Endothelial cell of umbilical vein (primary cell): Measurements from ENCODE around the gene KIF22. TPM values are rescaled to one million over a fixed set of nuclear protein-coding genes. Genes with fewer than 3 reads are reported as not detected.

Experiments
- BruUV-seq: library from RNA; stranded (reverse); fragments of 400-500 nt; replicated peaks from 2 replicates; lab custom pipeline; 2021; lab: Mats Ljungman, UMichigan
- CTCF ChIA-PET: fragments of 300-600, 350-600 bp; sonication (Branson Sonifier 250); formaldehyde crosslinking; loops from one replicate; lab custom pipeline; 2021; ENCODE audit warnings: antibody characterized with exemption, inconsistent platforms; lab: Charles Lee
- POLR2A ChIA-PET: fragments of 300-600, 350-600 bp; sonication (Branson Sonifier 250); formaldehyde crosslinking; loops from one replicate; lab custom pipeline; 2021; ENCODE audit warnings: antibody characterized with exemption, inconsistent platforms; lab: Charles Lee
- DNase-seq: peaks from one replicate; pipeline ENCODE4 v3.0.0-alpha.2; 2011; ENCODE audit warnings: low read depth, low spot score
- FAIRE-seq: peaks from 2 replicates; lab custom pipeline; 2011; peaks lifted over from hg19 to GRCh38; lab: Jason Lieb, UNC
- H2AFZ ChIP-seq: 2 replicates; pipeline ENCODE4 v1.6.0; 2012; ENCODE audit warnings: low read depth, low read length, control low read depth, inconsistent platforms
- H3K27ac ChIP-seq: 2 replicates; pipeline ENCODE4 v1.5.1; 2011; ENCODE audit warnings: low read depth, mild to moderate bottlenecking, control low read depth, low read length, moderate library complexity; ENCODE audit not compliant: insufficient read depth
- H3K27me3 ChIP-seq, 2 experiments: 2 replicates each; pipeline versions ENCODE4 v1.6.0 to v1.6.1; 2011; ENCODE audit warnings: low read length in 2 of 2, mixed read lengths in 1 of 2; ENCODE audit not compliant: control insufficient read depth in 2 of 2, insufficient read depth in 2 of 2
- H3K36me3 ChIP-seq, 2 experiments: 2 replicates in 1 of 2; 3 replicates in 1 of 2; pipeline ENCODE4 v1.5.1; 2011; ENCODE audit warnings: low read length in 2 of 2, mild to moderate bottlenecking in 1 of 2, moderate library complexity in 1 of 2; ENCODE audit not compliant: control insufficient read depth in 2 of 2, insufficient read depth in 2 of 2; ENCODE audit errors: extremely low read depth in 1 of 2
- H3K4me1 ChIP-seq: 3 replicates; pipeline ENCODE4 v1.5.1; 2011; ENCODE audit warnings: mild to moderate bottlenecking, low read length; ENCODE audit not compliant: control insufficient read depth, insufficient read depth; ENCODE audit errors: extremely low read depth
- H3K4me2 ChIP-seq: 2 replicates; pipeline ENCODE4 v1.6.1; 2011; ENCODE audit warnings: low read length, control low read depth, mixed read lengths; ENCODE audit not compliant: insufficient read depth
- H3K4me3 ChIP-seq, 3 experiments: fragments of 200-600 bp in 1 of 3; sonication (generic), shearing (Covaris generic) in 1 of 3; replicated peaks in 1 of 3; 2 replicates each; pipeline ENCODE4 v1.5.1; 2011 to 2016; ENCODE audit warnings: control low read depth in 3 of 3, low read length in 3 of 3, mild to moderate bottlenecking in 2 of 3, inconsistent platforms in 1 of 3, low read depth in 1 of 3, moderate library complexity in 1 of 3; ENCODE audit not compliant: insufficient read depth in 1 of 3
- H3K79me2 ChIP-seq: 2 replicates; pipeline ENCODE4 v1.6.0; 2012; ENCODE audit warnings: low read length, inconsistent platforms; ENCODE audit not compliant: control insufficient read depth, insufficient read depth
- H3K9ac ChIP-seq: replicated peaks from 2 replicates; pipeline ENCODE3; 2011; ENCODE audit warnings: low read length, control low read depth; ENCODE audit not compliant: insufficient read depth; ENCODE audit errors: extremely low read depth
- H3K9me1 ChIP-seq: replicated peaks from 3 replicates; pipeline ENCODE4 v1.6.0; 2011; ENCODE audit warnings: mild to moderate bottlenecking, low read length; ENCODE audit not compliant: control insufficient read depth, insufficient read depth; ENCODE audit errors: extremely low read depth
- H3K9me3 ChIP-seq: replicated peaks from 2 replicates; pipeline ENCODE4 v1.5.1; 2012; ENCODE audit warnings: low read length, inconsistent platforms; ENCODE audit not compliant: control insufficient read depth, insufficient read depth
- H4K20me1 ChIP-seq: replicated peaks from 2 replicates; pipeline ENCODE3; 2011; ENCODE audit warnings: mild to moderate bottlenecking, low read length; ENCODE audit not compliant: control insufficient read depth, insufficient read depth; ENCODE audit errors: extremely low read depth
- CTCF ChIP-seq, 2 donors: IDR thresholded peaks; 1 replicate in 1 of 2; 2 replicates in 1 of 2; pipeline ENCODE4 v1.5.1; 2011; ENCODE audit warnings: low read length in 2 of 2, mild to moderate bottlenecking in 2 of 2, moderate library complexity in 2 of 2, control low read depth in 1 of 2, inconsistent platforms in 1 of 2, low read depth in 1 of 2; ENCODE audit not compliant: insufficient read depth in 1 of 2; ENCODE audit errors: extremely low read depth in 1 of 2
- EZH2 ChIP-seq: IDR thresholded peaks from 2 replicates; pipeline ENCODE4 v1.6.1; 2012; ENCODE audit warnings: borderline replicate concordance, low read depth, mild to moderate bottlenecking, moderate library complexity, low read length, inconsistent platforms; ENCODE audit not compliant: severe bottlenecking
- FOS ChIP-seq: IDR thresholded peaks from 2 replicates; pipeline ENCODE4 v1.6.1; 2011; ENCODE audit warnings: mild to moderate bottlenecking, low read length, moderate library complexity, borderline replicate concordance; ENCODE audit not compliant: insufficient read depth
- GATA2 ChIP-seq: IDR thresholded peaks from 2 replicates; pipeline ENCODE4 v1.7.0; 2011; ENCODE audit warnings: low read depth, mild to moderate bottlenecking, moderate library complexity, mixed read lengths, low read length; ENCODE audit not compliant: insufficient read length, insufficient read depth
- JUN ChIP-seq: IDR thresholded peaks from 2 replicates; pipeline ENCODE4 v1.6.1; 2011; ENCODE audit warnings: borderline replicate concordance, low read depth; ENCODE audit not compliant: insufficient read length, insufficient read depth
- MAX ChIP-seq: IDR thresholded peaks from 2 replicates; pipeline ENCODE4 v1.6.1; 2011; ENCODE audit not compliant: insufficient read depth, insufficient read length
- MYC ChIP-seq: IDR thresholded peaks from one replicate; pipeline ENCODE4 v1.6.1; 2011; ENCODE audit warnings: mild to moderate bottlenecking, low read depth, low read length
- POLR2A ChIP-seq: IDR thresholded peaks from 2 replicates; pipeline ENCODE4 v1.6.1; 2012; ENCODE audit warnings: low read depth, mild to moderate bottlenecking, control low read depth, low read length
- POLR2AphosphoS5 ChIP-seq: IDR thresholded peaks from 2 replicates; pipeline ENCODE4 v1.6.1; 2012; ENCODE audit warnings: low read depth, mild to moderate bottlenecking, control low read depth, low read length, moderate library complexity; ENCODE audit not compliant: insufficient read depth
- dilution Hi-C: fragments of 300-500 bp; cut with MboI; formaldehyde crosslinking; loops from one replicate; pipeline ENCODE4 v1.15.0; 2019; ENCODE audit warnings: low sequenced_read_pairs; ENCODE audit not compliant: extremely low pct_ligation_motif_present
- intact Hi-C: fragments of 100-400 bp; cut with micrococcal nuclease; formaldehyde crosslinking; loops from one replicate; pipeline ENCODE4 v1.10.0; 2022
- polyA plus RNA-seq, 4 experiments: library from polyadenylated mRNA; depleted of rRNA in 3 of 4; stranded (reverse) in 3 of 4; unstranded in 1 of 4; fragments of >200 nt; gene quantifications; 2 replicates each; pipeline versions ENCODE4 v1.2.1 to v1.2.3, GENCODE V29; 2011 to 2012; ENCODE audit warnings: missing spikeins in 1 of 4
- total RNA-seq: library from RNA; stranded (reverse); gene quantifications from 2 replicates; pipeline ENCODE4 v1.2.3, GENCODE V29; 2021

Gene KIF22
- total and polyA plus RNA-seq, 2 donors (not counting 3 experiments of a cell fraction or from before 2014, with no cell fraction given): 67.3 to 90.0 TPM

- Histone ChIP-seq H3K4me3 (no peak overlapping the region), H3K27me3 (peaks cover 0 to 3% of the 10 kb centered on the region in 2 experiments), H3K36me3 (no peaks in the 10 kb centered on the region), H3K9ac (no peak overlapping the region), H3K79me2 (no peaks in the 10 kb centered on the region), H3K4me1 (no peaks in the 10 kb centered on the region), H2AFZ (no peak overlapping the region), H3K9me3 (no peaks in the 10 kb centered on the region), H3K9me1 (no peaks in the 10 kb centered on the region), H3K27ac (no peak overlapping the region), H3K4me2 (no peak overlapping the region), H4K20me1 (no peaks in the 10 kb centered on the region)
- intact Hi-C loops: no loop called here
- no peak for DNase-seq
- no TSS peak for BruUV-seq
- dilution Hi-C loops: no loop called here
- TF ChIP-seq GATA2 (no peak), POLR2AphosphoS5 (no peak), FOS (no peak), MAX (no peak), CTCF (IDR thresholded peaks at IDR 0.05; ENCODE audit: extremely low read depth in 1 of 2, insufficient read depth in 1 of 2, low read depth in 1 of 2, low read length in 2 of 2) (no peak), EZH2 (no peak), JUN (no peak), MYC (no peak), POLR2A (no peak)
- POLR2A ChIA-PET: no interaction called here
- CTCF ChIA-PET: interaction anchor here (1.3 kb wide), 1 partner anchor 104 kb away, joined by 3 read pairs; no protein-coding TSS in a partner anchor
- FAIRE-seq: no peak
Observed at GRCh38 chr16:29743827-29744531, 46.6 kb upstream of the KIF22 start.
